NCI-H187 (cell line): ENCODE data around the gene PLEKHA4.
A peak's percentile ranks its signal among the peaks of the same experiment; 100 is the strongest.

ENCODE experiments used
- DNase-seq, 2 experiments: peaks; one replicate each; lab custom pipeline; 2025; lab: John Stamatoyannopoulos, UW

Gene PLEKHA4

DNA sequence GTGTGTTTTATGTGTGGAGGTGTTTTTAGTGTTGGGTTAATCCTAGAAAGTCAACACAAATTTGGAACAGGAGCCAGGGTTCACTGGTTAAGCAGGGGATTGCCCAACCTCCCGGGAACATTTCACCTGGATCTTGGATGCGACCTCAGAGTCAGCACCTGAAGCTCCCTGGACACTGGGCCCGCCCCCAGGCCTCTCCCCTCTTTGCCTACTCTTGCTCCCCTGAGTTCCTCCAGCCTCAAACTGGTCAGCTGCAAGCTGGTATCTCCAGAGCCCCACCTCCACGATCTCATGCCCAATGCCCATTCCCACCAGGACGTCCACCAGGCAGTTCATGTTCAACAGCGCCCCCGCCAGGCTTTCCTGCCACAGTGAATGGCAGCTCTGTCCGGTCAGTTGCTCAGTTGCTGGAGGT is 41.8 kb downstream of the PLEKHA4 start:
- DNase-seq: no peak

DNA sequence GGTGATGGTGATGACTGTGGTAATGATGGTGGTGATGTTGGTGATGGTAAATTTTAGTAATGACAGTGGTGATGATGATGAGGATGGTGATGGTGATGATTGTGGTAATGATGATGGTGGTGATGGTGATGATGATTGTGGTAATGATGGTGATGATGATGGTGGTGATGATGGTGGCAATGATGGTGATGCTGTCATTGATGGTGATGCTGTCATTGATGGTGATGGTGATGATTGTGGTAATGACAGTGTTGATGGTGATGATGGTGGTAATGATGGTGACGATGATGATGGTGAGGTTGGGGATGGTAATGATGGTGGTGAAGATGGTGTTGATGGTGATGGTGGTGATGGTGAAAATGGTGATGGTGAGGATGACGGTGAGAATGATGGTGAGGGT is 45.9 kb downstream of the PLEKHA4 start:
- DNase-seq: no peak

DNA sequence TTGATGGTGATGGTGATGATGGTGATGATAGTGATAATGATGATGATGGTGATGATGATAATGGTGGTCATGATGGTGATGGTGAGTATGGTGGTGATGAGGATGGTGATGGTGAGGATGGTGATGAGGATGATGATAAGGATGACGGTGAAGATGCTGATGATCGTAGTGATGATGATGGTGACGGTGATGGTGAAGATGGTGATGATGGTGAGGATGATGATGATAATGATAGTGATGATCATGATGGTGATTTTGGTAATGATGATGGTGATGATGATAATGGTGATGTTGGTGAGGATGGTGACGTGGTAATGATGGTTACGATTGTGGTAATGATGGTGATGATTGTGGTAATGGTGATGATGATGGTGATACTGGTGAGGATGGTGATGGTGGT is 46.8 kb downstream of the PLEKHA4 start:
- DNase-seq: no peak

DNA sequence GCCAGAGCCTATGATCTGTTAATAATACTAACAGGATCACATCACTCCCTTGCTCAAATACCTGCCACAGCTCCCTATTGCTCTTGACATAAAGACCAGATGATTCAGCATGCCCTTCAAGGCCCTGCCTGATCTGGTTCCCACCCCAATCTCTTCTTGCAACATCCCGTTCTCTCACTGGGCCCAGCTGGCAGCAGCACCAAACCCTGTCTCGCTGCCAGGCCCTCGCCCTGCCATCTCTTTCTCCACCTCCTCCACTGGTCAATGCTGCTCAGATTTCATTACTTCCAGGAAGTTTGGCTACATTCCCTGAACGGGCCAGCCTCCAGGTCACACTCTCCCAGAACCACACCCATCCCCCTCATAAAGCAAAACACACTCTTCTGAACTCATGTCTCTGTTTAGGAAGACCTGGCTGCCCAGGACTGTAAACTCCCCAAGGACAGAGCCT is 49.0 kb downstream of the PLEKHA4 start:
- DNase-seq: no peak

DNA sequence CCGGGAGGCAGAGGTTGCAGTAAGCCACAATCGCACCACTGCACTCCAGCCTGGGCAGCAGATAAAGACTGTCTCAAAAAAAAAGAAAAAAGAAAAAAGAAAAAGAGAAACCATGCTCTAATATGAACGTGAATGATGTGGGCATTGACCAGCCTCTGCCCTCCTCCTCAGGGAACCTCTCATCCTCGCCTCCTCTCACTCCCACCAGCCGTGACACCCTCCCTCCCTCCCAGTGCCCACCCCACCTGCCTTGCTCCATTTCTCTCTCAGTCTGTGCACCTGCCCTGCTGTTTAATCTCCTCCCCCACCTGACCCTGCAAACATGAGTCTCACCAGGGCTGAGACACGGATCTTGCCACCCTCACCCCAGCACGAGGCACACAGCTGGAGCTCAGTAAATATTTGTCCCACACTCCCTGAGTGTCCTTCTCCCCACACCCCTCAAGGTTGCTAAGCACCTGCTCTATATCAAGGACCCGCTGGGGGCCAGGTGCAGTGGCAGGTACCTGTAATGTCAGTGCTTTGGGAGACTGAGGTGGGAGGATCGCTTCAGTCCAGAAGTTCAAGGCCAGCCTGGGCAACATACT is 50.1 kb downstream of the PLEKHA4 start:
- peak; percentile 96 to 97 for DNase-seq

DNA sequence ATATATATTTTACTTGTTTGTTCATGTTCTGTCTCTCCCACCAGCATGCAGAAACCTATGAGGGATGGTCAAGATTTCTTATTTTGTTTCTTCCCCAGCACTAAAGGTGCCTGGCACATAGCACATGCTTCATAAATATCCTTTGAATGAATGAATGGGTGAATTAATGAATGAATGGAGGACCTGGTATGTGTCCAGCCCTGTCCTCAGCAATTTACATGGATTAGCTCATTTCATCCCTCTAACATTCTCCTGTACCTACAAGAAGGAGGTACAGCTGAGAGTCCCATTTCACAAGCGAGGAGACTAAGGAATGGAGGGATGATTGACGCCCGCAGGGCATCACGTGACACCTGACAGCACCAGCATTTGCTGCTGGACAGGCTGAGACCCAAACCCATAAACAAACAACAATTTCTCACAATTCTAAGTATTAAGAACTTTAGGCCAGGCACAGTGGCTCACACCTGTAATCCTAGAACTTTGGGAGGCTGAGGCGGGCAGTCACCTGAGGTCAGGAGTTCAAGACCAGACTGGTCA is 50.8 kb downstream of the PLEKHA4 start:
- DNase-seq: peak in 1 of 2 experiments; percentile 26

DNA sequence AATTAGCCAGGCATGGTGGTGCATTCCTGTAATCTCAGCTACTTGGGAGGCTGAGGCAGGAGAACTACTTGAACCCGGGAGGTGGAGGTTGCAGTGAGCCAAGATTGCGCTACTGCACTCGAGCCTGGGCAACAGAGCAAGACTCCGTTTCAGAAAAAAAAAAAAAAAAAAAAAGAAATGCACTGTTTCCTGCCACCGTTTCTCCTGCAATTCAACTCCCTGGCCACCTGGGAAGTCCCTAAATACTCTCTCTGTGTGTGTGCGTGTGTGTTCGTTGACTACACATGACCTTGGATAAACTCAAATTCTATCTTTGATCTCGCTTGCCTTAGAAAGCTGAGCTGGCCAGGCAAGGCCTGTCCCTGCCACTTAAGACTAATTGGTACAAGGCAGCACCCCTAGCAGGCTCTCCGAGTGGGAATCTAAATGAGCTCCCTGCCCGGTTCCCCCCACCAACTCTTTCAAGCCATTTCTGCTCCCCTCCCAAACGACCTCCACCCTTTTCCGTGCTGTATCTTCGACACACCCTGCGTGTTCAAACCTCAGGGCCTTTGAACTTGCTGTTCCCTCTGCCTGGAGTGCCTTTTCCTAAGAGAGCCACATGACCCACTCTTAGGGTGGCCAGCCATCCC is 52.4 kb downstream of the PLEKHA4 start:
- DNase-seq: no peak

DNA sequence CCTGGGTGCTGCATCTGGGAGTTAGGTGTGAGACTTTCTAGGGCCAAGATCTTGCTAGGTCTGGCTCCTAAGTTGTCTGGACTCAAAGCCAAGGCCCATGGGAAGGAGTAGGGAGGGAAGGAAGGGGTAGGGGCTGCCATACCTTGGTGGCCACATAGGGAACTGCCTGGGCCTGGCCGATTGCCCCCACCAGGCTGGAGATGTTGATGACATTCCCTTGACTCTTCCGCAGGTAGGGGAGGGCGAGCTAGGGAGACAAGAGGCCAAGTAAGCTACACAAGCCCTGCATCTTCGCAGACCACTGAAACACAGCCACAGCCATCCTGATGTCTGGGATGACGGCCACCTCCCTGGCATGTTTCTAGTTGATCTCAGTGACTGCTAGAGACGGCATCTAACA is 53.5 kb downstream of the PLEKHA4 start:
- no peak for DNase-seq

DNA sequence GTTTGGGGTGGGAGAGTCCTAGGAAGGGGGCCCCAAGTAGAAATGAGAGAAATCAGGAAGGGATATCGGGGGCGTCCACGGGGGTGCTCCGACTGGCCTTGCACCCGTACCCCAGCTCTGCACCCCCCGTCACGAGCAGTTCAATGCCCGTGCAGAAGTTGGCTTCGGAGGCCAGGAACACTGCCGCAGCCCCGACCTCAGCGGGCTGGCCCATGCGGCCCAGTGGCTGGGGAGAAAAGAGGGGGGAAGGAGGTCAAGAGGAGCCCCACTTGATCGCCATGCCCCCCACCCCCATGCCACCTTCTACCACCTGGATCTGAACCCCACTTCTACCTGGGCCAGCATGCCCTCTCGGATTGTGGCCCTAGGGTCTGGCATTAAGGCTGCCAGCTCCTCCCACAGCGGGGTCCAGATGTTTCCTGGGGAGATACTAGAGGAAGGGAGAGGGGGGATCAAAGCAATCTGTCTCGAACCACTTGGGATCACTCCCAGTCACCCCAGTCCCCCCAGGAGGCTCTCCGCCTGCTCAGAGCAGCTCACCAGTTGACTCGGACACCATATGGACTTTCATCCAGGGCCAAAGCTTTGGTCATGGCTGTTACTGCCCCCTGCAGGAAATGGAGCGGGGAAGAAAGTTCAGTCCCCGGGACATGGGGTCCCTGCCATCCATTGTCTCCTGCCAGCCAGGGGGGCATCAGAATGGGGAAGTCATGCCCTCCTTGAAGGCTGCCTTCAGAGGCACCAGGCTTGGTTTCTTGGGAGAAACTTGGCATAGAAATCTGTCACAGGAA is 55.1 kb downstream of the PLEKHA4 start:
- DNase-seq: no peak

DNA sequence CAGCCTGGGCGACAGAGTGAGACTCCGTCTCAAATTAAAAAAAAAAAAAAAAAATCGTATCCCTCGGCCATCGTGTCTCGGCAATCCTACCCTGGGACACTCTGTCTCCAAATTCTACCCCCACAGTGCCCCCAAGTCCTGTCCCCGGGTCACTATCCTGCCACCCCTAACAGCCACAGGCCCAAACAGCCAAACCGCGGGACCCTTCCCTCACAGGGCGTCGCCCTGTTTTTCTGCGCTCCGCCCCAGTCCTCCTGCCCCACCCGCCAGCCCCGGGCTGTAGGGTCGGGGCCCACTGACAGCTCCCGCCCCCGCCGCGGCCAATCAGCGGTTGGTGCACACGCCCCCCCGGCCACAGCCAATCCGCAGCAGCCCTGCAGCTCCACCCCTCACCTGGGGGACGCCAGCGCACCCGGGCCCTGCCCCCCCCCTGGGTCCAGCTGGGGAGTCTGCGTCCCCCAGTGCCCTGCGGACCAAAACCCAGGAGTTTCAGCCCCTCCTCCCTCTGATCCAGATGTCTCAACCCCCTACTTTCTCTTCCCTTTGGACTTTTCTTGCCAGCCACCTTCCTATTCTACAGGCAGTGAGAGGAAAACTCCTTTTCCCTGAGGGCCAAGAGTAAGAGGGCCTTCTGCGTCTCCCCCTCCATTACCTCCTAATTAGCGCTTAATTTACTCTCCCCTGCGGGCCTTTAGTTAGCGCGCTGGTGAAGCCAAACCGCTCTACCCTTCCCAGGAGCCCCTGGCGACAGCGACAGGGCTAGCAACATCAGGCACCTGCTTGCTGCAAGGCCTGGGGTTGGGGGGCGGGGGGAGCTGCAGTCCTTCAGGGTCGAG is 56.1 kb downstream of the PLEKHA4 start:
- peak; percentile 78 to 90 for DNase-seq

DNA sequence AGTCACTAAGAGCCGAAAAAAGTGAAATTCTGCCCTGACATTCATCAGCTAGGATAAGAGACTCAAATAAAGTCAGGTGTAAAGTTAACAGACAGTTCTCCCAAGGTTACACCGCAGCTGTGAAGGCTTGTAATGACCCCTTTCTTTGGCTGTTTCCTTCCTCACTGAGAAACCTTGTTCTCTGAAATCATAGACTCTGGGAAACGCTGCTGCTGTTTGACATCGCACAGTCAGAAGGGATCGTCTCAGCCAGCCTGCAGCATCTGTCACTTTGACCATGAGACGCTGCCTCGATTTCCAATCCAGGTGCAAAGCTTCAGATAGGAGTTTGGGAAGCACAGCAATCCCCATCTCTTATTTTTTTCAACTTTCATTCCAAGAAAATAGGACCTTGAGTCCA is 58.3 kb downstream of the PLEKHA4 start:
- DNase-seq: no peak

DNA sequence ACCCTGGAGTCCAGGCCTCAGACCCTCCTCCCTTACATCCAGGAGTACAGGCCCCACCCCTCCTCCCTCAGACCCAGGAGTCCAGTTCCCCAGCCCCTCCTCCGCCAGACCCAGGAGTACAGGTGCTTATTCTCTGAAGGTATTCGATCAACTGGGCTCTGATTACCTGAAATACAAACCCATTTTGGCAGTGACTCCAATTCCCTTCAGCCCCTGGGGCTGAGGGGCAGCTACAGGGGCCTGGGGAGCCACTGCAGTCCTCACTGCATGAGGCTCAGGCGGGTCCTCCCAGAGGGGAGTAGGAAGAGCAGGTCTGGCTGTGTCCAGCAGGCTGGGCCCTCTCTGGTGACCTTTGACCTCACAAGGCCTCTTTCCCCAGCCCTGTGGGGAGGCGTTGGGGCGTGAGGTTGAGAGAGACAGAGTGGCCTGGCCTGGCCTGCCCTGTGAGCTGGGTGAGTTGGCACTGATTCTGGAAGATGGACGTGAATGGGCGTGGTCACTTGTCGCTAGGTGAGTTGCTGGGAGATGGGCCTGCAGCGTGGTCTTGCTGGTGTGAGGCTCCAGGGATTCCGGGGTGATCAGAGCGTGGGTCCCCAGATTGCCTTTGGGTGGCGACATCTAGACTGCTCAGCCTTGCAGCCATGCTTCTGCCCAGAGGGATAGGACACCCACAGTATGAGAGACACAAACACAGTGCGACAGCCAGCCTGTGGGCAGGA is 60.7 kb downstream of the PLEKHA4 start:
- DNase-seq: no peak

DNA sequence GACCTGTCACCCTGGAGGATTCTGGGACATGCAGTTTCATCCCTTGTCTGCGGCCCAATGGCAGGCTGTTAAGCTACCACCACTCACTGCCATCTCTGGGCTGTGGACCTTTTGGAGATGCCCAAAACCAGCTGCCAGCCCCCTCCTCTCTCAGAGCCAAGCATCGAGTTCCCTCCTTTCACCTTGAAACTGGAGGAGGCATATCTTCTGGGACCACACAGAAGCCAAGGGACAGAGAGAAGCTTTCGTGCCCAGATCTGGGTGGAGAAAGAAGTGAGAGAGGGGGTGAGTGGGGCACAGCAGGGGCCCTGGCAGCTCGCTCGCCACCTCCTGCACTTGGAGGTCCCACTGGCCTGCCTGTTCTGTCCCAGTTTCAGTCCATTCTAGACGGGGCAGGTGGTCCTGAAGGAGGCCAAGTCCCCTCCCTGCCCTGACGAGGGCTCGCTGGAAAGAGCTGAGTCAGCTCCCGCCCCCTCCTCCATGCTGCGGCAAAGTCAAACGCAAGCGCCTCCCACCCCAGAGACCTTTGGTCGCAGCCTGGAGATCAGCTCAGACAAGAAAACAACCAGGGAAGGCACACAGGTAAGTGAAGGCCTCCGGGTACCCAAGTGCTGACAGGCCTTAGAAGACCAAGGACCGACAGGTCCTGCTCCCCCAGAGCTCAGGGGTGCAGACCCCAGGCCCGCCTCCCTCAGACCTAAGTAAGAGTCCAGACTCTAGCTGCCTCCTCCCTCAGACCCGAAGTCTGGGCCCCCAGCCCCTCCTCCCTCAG is 61.4 kb downstream of the PLEKHA4 start:
- DNase-seq: no peak

DNA sequence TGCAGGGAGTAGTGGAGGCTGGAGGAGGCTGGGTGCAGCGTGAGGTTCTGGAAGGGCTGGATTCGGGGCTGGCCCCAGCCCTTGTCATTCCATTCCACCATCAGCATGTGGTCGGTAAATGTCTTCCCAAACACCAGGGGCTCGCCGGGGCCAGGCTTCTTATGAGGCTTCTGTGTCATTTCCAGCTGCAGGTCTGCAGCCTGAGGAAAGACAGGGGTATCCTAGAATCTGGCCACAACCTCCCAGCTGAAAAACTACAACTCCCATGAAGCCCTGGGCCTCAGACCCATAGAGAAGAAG is 61.9 kb downstream of the PLEKHA4 start:
- no peak for DNase-seq

DNA sequence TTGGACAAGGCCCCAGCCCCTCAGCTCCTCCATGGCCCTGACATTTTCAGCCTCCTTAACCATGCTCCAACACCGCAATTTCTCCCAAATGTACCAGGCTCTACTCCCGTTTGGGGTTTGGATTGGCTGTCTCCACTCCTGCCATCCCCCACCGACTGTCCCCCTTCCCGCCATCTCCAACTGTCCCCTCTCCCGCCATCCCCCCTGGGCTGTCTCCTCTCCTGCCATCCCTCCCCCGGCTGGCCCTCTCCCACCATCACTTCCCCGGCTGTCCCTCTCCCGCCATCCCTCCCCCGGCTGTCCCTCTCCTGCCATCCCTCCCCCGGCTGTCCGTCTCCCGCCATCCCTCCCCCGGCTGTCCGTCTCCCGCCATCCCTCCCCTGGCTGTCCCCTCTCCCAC is 63.0 kb downstream of the PLEKHA4 start:
- DNase-seq: no peak

DNA sequence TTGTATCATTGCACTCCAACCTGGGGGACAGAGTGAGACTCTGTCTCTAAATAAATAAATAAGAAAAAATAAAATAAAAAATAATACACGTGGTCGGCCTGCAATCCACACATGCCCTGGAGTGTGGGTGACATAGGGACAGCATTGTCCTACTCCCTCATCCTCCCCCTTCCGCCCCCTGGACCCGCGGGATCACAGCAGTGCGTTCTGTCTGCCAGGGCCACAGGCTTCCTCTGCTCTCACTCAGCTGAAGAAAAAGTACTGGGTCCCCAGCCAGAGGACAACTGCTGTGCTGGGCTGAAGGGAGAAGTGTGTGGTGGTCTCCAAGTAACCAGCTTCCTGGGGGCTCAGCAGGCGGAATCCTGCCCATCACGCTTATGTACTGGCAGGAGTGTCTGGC is 63.9 kb downstream of the PLEKHA4 start:
- no peak for DNase-seq

DNA sequence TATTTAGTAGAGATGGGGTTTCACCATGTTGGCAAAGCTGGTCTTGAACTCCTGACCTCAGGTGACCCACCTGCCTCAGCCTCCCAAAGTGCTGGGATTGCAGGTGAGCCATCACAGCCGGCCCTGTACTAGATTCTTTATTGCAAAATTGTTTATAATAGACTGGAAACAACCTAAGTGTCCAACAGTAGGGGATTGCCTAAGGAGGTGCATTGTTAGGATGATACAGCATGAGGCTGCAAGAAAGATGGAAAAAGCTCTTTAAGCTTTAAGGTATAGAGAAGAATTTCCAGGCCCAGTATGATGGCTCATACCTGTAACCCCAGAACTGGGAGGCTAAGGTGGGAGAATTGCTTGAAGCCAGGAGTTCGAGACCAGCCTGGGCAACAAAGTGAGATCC is 65.8 kb downstream of the PLEKHA4 start:
- DNase-seq: no peak

DNA sequence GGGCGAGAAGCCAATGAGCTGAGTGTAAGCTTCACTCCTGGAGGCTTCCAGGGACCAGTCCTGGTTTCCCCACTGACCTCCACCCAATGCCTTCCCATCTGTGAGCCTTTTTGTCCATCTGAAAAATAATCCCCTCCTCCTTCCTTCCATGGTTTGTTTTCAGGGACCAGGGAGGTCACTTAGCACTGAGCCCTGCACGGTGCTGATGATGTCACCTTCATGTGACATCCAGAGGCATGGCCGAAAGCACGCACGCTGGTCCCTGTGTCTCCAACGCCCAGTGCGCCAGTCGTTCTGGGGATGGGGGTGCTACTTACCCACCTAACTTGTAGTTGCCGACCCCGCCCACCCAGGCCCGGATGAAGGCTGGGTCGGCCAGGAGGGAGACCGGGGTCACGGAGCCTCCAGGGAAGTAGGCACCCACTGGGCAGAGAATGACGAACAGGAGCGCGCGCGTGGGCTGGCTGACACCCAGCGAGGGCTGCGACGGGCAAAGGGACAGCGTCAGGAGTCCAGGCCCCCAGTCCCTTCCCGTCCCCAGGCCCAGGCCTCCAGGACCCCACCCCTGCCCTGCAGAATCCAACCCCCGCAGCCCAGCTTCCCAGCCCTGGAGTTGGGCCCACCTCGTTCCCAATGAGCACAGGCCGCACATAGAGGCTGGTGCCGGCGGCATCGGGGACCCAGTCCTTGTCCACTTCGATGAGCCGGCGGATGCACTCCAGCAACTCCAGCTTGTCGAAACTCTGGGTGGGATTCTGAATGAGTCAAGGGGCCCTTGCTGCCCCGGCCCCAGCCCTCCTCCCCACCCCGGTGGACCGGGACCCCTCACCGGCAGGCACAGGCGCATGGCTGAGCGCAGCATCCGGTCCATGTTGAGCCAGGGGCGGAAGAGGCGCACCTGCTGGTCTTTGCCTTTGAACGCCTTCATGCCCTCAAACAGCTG is 68.8 kb downstream of the PLEKHA4 start:
- no peak for DNase-seq

DNA sequence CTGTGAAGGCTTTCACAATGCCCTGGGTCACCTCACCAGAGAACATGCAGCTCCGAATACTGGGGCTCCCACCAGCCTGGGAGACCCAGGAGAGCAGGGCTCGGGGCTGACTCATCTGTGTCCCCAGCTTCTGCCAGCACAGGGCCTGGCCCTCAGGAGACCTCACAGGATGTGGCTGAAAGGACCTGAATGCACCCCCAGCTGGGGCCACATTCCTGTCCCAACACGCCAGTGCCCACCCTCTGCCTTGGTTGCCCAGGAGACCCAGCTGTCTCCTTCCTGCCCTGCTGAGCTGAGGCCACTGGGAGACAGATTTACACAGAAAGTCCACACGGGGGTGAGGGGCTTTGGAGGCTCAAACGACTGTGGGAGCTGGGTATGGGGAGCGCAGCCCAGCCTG is 69.5 kb downstream of the PLEKHA4 start:
- no peak for DNase-seq

DNA sequence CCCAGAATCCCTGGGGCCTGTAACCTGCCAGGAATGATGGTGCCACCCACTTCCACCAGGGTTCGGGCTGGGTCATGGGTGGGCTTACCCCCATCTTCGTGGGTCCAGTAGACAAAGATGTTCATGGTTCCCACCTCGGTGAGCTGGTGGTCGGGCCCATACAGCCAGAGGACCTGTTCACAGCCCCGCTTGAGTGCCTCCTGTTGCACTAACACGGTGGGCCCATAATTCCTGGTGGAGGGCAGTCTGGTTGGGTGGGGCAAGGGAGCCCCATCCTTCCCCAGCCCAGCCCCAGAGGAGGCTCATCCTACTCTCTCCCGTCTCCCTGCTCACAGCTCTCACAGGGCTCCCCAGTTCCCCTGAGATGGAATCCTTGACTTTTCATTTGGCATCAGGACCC is 71.3 kb downstream of the PLEKHA4 start:
- DNase-seq: no peak
